Measurements from ENCODE around the gene ELAVL3.

Gene ELAVL3

DNA sequence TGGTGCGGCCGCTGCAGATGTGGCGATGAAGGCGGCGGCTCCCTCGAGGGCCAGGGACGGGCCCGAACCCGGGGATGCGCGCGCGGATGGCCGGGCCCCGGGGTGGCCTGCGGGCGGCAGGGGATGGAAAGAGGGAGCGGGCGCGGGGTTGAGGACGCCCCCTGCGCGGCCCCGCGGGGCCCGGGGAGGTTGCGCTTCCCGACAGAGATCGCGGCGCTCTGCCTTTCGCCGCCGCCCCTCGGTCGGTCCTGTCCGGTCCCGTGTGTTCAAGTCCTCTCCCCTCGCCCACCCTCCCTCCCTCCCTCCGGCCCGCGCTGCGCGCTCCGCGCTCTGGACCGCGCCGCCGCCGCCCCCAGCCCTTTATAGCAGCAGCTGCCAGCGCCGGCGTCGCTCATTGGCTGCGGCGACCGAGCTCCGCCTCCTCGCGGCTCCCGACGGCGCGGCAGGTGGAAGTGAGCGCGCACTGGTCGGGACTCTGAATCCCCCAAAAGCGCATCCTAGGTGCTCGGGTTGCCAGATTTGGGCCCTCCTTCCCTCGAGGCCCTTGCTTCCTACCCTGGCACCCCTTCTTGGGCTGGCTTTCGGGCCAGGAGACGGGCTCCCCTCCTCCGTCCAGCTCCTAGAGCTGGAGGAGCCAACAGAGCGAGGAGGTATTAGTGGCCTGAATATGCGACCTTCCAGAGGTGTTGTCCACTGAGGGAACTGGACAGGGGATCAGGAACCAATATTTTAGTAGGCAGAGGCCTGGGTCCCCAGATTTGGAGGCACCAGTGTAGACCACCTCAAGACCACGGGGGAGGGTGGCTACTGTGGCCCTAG lies at the start of gene ELAVL3:
ELAVL3 (minus strand) TSS at position 332 of the 819 bp plus-strand sequence. CDS start 438 bp downstream, outside the sequence.
- no peak for DNase-seq

DNA sequence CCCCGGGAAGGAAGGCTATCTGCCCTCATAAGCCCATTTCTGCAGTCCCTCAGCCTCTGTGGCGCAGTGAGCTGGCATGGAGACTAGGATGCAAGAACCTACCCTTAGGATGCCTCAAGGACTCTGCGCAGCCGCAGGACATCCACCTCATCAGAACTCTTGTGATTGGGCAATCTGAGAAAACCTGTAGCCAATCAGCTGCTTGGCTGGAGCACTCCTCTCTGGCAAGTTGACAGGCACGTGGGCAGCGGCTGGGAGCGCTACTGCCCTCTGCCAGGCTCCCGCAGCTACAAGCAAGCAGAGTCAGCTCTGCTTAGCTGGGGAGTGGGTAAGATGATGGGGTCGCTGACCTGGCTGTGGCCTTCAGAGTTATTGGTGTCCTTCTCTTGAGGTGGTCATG lies 49.6 kb upstream of the ELAVL3 start:
- peak; percentile 83 for DNase-seq

- DNase-seq, result peak; percentile 92
Observed at GRCh38 chr19:11528551-11529341, 47.9 kb upstream of the ELAVL3 start, which contains the start of gene ECSIT. TSS of gene ECSIT (minus strand) at chr19:11529134. CDS start at chr19:11519170, 9,964 bp downstream.

DNA sequence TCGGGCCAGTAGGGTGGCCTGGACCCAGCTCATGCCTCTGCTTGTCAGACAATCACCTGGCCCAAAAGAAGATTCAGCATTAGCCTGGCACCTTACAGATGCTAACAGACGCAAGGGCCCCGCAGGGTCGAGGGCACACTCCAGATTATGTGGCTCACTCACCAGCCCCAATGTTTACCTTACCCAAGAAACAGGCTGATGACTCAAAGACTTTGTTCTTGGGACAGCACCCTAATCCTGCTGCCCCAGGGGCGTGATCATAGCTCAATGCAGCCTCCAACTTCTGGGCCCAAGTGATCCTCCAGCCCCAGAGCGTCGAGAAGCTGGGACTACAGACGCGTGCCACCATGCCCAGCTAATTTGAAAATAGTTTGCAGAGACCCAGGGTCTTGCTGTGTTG lies 38.3 kb upstream of the ELAVL3 start:
- DNase-seq, result no peak

DNA sequence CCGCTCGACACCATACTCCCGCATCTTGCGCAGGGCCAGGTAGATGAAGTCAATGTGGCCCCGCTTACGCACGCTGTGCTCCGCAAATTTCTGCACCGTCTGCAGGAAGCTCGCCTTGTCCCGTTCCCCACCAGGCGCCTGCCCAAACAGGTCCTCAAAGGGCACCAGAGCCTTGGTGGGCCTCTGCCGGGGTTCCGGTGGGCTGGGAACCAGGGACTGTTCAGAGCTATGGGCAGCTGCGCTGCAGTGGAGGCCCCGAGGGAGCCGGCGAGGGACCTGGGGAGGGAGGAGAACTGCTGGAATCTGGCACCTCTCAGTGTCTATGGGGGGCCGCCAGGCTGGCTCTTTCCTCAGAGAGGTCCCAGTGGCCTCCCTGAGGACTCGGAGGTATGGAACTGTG lies 33.1 kb upstream of the ELAVL3 start:
- DNase-seq, result no peak

- no peak for DNase-seq
Observed at GRCh38 chr19:11510444-11510843, 29.6 kb upstream of the ELAVL3 start.

- DNase-seq, result no peak
Observed at GRCh38 chr19:11507370-11508078, 26.7 kb upstream of the ELAVL3 start.

DNA sequence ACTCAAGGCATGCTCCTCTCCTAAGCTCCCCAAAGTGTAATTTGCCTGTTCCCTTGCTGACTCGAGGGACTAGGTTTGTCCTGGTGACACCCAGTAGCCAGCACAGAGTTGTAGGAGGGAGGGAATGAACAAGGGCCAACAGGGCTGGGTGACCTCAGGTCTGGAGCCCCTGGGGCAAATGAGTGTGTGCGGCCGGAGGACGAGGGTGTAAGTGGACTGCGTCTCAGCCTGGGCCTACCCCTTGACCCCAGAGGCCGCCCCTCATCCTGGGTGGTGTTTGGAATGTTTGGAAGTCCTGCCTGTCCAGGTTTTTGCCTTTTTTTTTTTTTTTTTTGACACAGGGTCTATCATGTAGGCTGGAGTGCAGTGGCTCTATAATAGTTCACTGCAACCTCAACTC lies 26.1 kb upstream of the ELAVL3 start:
- no peak for DNase-seq

- no peak for DNase-seq
Observed at GRCh38 chr19:11506101-11506555, 25.3 kb upstream of the ELAVL3 start.

- peak; percentile 91 for DNase-seq
Observed at GRCh38 chr19:11505504-11506100, 24.8 kb upstream of the ELAVL3 start, which contains the start of gene ZNF653. TSS of gene ZNF653 (minus strand) at chr19:11505839. CDS start at chr19:11505786, 53 bp downstream.

DNA sequence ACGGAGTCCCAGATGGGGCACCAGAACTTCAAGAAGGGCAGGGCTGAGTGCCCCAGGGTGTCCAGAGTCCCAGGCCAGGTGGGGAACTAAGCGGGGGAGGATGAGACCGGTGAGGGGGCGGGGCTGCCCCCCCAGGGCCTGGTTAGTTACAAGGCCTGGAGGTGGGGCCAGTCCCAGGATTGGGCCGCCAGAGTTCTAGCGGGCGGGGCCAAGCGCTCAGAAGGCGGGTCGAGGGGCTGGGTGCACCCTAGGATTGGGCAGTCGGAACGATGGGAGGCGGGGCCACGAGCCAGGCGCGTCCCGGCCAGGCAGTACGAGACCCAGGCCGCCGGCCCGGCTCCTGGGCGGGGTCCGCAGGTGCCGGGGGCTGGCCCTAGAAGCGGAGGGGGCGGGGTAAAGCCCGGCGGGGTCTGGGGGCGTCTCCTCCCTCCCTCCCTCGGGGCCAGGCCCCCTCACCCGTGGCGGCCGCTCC lies 24.2 kb upstream of the ELAVL3 start:
- peak; percentile 87 for DNase-seq

DNA sequence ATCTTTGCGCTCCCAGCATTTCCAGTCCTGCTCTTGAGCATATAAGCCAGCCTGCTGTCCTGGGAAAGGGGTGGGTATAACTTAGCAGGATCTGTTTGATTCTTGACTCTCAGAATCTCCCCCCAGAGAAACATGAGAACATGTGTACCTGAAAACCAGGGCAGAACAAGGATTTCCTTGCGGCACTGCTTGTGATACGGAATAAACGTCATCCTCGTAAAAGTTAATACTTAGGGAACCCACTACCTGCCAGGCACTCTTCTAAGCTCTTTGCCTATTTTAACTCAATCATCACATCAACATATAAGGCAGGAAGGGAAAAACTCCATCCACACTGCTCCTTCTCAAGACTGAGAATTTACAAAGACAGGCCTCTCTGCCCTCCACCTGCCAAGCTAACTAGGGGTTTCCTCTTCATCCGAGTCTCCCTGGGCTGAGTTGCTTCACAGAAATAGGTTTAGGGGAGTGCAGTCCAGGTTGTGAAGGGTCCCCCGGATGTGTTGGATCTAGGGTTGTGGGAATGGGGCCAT lies 23.7 kb upstream of the ELAVL3 start:
- no peak for DNase-seq

GRCh38 chr19:11499890-11500420 lies 19.1 kb upstream of the ELAVL3 start:
- no peak for DNase-seq

GRCh38 chr19:11499220-11499726 lies 18.4 kb upstream of the ELAVL3 start:
- DNase-seq, result no peak

DNA sequence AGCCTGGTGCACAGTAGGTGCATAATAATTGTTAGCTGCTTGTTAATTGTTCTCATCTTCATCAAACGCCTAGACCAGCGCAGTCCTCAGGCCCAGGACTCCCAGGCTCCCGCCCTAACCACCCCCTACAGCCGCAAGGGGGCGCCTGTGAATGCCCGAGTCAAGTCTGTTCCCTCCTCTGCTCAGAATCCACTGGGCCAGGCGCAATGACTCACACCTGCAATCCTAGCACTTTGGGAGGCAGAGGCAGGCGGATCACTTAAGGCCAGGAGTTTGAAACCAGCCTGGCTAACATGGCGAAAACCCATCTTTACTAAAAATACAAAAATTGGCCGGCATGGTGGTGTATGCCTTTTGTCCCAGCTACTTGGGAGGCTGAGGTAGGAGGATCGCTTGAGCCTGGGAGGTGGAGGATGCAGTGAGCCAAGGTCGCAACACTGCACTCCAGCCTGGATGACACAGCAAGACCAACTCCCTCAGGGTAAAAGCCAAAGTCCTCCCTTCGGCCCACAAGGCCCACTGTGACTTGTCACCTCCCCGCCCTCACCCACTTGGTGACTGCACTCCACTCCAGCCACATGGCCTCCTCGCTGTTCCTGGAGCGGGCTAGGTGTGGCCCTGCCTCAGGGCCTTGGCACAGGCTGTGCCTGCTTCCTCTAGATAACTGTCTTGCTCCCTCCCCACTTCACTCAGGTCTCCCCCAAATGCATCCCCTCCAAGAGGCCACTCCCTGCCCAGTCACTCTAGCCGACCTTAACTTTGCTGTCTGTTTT lies 15.7 kb upstream of the ELAVL3 start:
- DNase-seq, result peak; percentile 39

GRCh38 chr19:11495885-11496284 lies 15.0 kb upstream of the ELAVL3 start:
- no peak for DNase-seq

DNA sequence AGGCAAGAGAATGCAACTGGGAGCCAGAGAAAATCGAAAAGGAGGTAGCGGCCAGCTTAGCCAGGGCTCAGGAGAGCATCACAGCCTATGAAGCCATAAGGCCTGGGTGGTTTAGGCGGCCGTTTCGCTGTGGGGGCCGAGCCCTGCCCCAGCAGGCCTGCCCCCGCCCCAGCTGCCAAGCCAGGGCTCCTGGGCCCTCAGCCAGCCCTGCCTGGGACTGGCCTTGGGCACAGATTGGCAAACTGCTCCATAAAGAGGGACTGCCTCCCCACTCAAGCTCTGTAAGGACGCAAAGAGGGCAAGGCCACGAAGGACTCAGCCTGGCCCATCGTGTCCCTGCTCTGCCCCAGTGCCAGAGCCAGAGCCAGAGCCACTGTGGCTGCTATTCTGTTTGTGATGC lies 14.6 kb upstream of the ELAVL3 start:
- DNase-seq, result no peak

DNA sequence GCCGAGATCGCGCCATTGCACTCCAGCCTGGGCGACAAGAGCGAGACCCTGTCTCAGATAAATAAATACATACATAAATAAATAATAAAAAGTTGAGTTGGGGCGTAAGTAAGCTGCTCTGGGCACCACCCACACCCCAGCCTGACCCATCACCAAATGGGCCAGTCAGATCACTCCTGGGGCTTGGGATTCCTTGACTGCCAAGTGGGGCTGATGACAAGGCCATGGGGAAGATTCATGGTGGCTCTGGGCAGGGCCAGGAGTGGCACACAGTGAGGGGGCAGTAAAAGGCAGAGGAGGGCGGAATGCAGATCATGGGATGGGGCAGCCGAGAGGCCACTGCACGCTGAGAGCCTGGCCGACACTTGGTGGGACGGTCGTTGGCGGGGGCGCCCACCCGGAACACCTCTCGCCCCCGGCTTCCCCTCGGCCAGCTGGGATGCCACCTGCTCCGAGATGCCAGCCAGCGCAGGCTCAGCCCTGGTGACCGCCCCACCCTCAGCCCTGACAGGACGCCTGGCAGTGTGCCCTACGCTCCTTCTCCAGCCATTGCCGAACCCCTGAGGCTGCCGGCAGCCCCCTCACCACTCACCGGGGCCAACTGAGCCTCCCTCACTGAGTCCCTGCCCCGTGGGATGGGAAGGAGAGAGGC lies 13.9 kb upstream of the ELAVL3 start:
- peak; percentile 9 for DNase-seq

DNA sequence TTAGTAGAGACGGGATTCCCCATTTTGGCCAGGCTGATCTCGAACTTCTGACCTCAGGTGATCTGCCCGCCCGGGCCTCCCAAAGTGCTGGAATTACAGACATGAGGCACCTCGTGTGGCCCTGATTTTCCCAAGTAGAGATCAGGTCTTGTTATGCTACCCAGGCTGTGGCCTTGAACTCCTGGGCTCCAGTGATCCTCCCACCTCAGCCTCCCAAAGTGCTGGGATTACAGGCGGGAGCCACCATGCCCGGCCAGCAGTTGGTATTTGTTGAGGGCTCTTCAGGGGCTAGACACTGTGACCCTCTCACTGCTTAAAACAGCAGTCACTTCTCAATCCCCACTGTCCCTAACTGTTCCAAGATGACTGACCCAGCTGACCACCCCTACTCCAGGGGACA lies 8.5 kb upstream of the ELAVL3 start:
- DNase-seq, result no peak
